NCI-H69 (cell line): ENCODE measurements around the gene CENPX.
"Not testable (repeated sequence)": the region's sequence is repeated elsewhere in the genome, so short reads cannot be mapped to it uniquely, and the experiment has no call there.

Source experiments
- DNase-seq: peaks from one replicate; lab custom pipeline; 2025; lab: John Stamatoyannopoulos, UW

The CENPX gene

GRCh38 chr17:81998212-81998611 lies 24.5 kb downstream of the CENPX start:
- no peak for DNase-seq

- no peak for DNase-seq
Measured at GRCh38 chr17:81996757-81997441, 25.8 kb downstream of the CENPX start.

- DNase-seq = no peak
Measured at GRCh38 chr17:81996232-81996756, 26.4 kb downstream of the CENPX start.

GRCh38 chr17:81995463-81996231 lies 27.0 kb downstream of the CENPX start:
- no peak for DNase-seq

- no peak for DNase-seq
Measured at GRCh38 chr17:81994593-81995462, 27.9 kb downstream of the CENPX start.

- no peak for DNase-seq
Measured at GRCh38 chr17:81993729-81994592, 28.7 kb downstream of the CENPX start.

GRCh38 chr17:81992306-81993102 lies 30.2 kb downstream of the CENPX start:
- DNase-seq = no peak

GRCh38 chr17:81991684-81992305 lies 30.9 kb downstream of the CENPX start:
- peak; percentile 93 for DNase-seq

GRCh38 chr17:81990836-81991683 lies 31.6 kb downstream of the CENPX start:
- no peak for DNase-seq

- DNase-seq = no peak
Measured at GRCh38 chr17:81987161-81987770, 35.4 kb downstream of the CENPX start.

- DNase-seq = no peak
Measured at GRCh38 chr17:81986606-81987005, 36.1 kb downstream of the CENPX start.

- no peak for DNase-seq
Measured at GRCh38 chr17:81984773-81985410, 37.8 kb downstream of the CENPX start.

- DNase-seq = no peak
Measured at GRCh38 chr17:81983639-81984373, 38.9 kb downstream of the CENPX start.

GRCh38 chr17:81983011-81983638 lies 39.6 kb downstream of the CENPX start:
- no peak for DNase-seq

GRCh38 chr17:81981511-81981910 lies 41.2 kb downstream of the CENPX start:
- DNase-seq = not testable (repeated sequence)

GRCh38 chr17:81980707-81981343 lies 41.9 kb downstream of the CENPX start:
- DNase-seq = no peak
